ENCODE data around the gene EGFLAM.

The EGFLAM gene

GRCh38 chr5:38447786-38448185, 189.4 kb downstream of the EGFLAM start:
- no CpG with 5 or more reads among the region's 5 CpGs for WGBS, 2 donors (ENCODE audit: extremely low coverage in 2 of 2, insufficient read length in 2 of 2, insufficient replicate concordance in 1 of 2)
- no peaks in the 10 kb centered on the region for H3K4me1 ChIP-seq (ENCODE audit: control insufficient read depth in 2 of 2, insufficient read depth in 1 of 2, low read depth in 1 of 2, low read length in 2 of 2)
- no peak overlapping the region for H3K23ac ChIP-seq (ENCODE audit: low read depth, low read length, poor library complexity)
- H3K27ac ChIP-seq (replicated peaks; ENCODE audit: low read length), result no peak overlapping the region
- no peaks in the 10 kb centered on the region for H3K9me3 ChIP-seq (replicated peaks in 1 of 2; ENCODE audit: control insufficient read depth in 2 of 2, insufficient read depth in 1 of 2, low read depth in 1 of 2, low read length in 2 of 2)
- H4K91ac ChIP-seq (ENCODE audit: low read depth, low read length, poor library complexity), result no peak overlapping the region
- peak overlapping the region; percentile 34 for H2AFZ ChIP-seq (ENCODE audit: low read length)
- H4K8ac ChIP-seq (ENCODE audit: low read depth, low read length), result no peak overlapping the region
- no peak overlapping the region for H3K4me2 ChIP-seq (ENCODE audit: insufficient read depth, low read length, poor library complexity, severe bottlenecking)
- no peak overlapping the region for H3K14ac ChIP-seq (ENCODE audit: low read length)
- no peak overlapping the region for H3K4me3 ChIP-seq (ENCODE audit: low read length in 2 of 2)
- H2AK5ac ChIP-seq (ENCODE audit: low read depth, low read length), result no peak overlapping the region
- no peak overlapping the region for H2BK12ac ChIP-seq (ENCODE audit: low read length)
- H3K4ac ChIP-seq (ENCODE audit: low read length), result no peak overlapping the region
- no peak overlapping the region for H2BK15ac ChIP-seq (ENCODE audit: low read length)
- no peak overlapping the region for H3K18ac ChIP-seq (ENCODE audit: low read length)
- H3K9ac ChIP-seq (ENCODE audit: low read depth, low read length, poor library complexity), result no peak overlapping the region
- no peak overlapping the region for H2BK120ac ChIP-seq (ENCODE audit: low read depth, low read length)
- H2BK5ac ChIP-seq (ENCODE audit: low read length), result no peak overlapping the region
- H3K27me3 ChIP-seq (ENCODE audit: control insufficient read depth in 3 of 3, insufficient read depth in 3 of 3, low read depth in 1 of 3, low read length in 3 of 3), result no peaks in the 10 kb centered on the region
- no peaks in the 10 kb centered on the region for H3K79me1 ChIP-seq (ENCODE audit: low read depth, low read length)
- no peaks in the 10 kb centered on the region for H3K36me3 ChIP-seq (replicated peaks in 1 of 2; ENCODE audit: control insufficient read depth in 2 of 2, insufficient read depth in 2 of 2, low read length in 2 of 2)
- no peak for DNase-seq (ENCODE audit: low spot score)

GRCh38 chr5:38448568-38449350, 190.4 kb downstream of the EGFLAM start:
- no peak overlapping the region for H4K91ac ChIP-seq (ENCODE audit: low read depth, low read length, poor library complexity)
- no peak overlapping the region for H3K27ac ChIP-seq (replicated peaks; ENCODE audit: low read length)
- WGBS, 2 donors (ENCODE audit: extremely low coverage in 2 of 2, insufficient read length in 2 of 2, insufficient replicate concordance in 1 of 2), result no CpG with 5 or more reads among the region's 9 CpGs
- no peak overlapping the region for H2BK12ac ChIP-seq (ENCODE audit: low read length)
- H2BK120ac ChIP-seq (ENCODE audit: low read depth, low read length), result no peak overlapping the region
- H3K4me3 ChIP-seq (ENCODE audit: low read length in 2 of 2), result no peak overlapping the region
- no peak overlapping the region for H2BK5ac ChIP-seq (ENCODE audit: low read length)
- no peak overlapping the region for H2BK15ac ChIP-seq (ENCODE audit: low read length)
- no peaks in the 10 kb centered on the region for H3K79me1 ChIP-seq (ENCODE audit: low read depth, low read length)
- H3K4me2 ChIP-seq (ENCODE audit: insufficient read depth, low read length, poor library complexity, severe bottlenecking), result no peak overlapping the region
- H3K23ac ChIP-seq (ENCODE audit: low read depth, low read length, poor library complexity), result no peak overlapping the region
- DNase-seq (ENCODE audit: low spot score), result no peak
- no peak overlapping the region for H3K9ac ChIP-seq (ENCODE audit: low read depth, low read length, poor library complexity)
- no peaks in the 10 kb centered on the region for H3K27me3 ChIP-seq (ENCODE audit: control insufficient read depth in 3 of 3, insufficient read depth in 3 of 3, low read depth in 1 of 3, low read length in 3 of 3)
- no peaks in the 10 kb centered on the region for H3K4me1 ChIP-seq (ENCODE audit: control insufficient read depth in 2 of 2, insufficient read depth in 1 of 2, low read depth in 1 of 2, low read length in 2 of 2)
- no peak overlapping the region for H3K14ac ChIP-seq (ENCODE audit: low read length)
- no peak overlapping the region for H3K4ac ChIP-seq (ENCODE audit: low read length)
- H3K18ac ChIP-seq (ENCODE audit: low read length), result no peak overlapping the region
- no peak overlapping the region for H2AFZ ChIP-seq (ENCODE audit: low read length)
- H4K8ac ChIP-seq (ENCODE audit: low read depth, low read length), result no peak overlapping the region
- H3K36me3 ChIP-seq (replicated peaks in 1 of 2; ENCODE audit: control insufficient read depth in 2 of 2, insufficient read depth in 2 of 2, low read length in 2 of 2), result no peaks in the 10 kb centered on the region
- no peaks in the 10 kb centered on the region for H3K9me3 ChIP-seq (replicated peaks in 1 of 2; ENCODE audit: control insufficient read depth in 2 of 2, insufficient read depth in 1 of 2, low read depth in 1 of 2, low read length in 2 of 2)
- H2AK5ac ChIP-seq (ENCODE audit: low read depth, low read length), result no peak overlapping the region

- H2BK12ac ChIP-seq (ENCODE audit: low read length), result no peak overlapping the region
- no peak overlapping the region for H4K91ac ChIP-seq (ENCODE audit: low read depth, low read length, poor library complexity)
- no peaks in the 10 kb centered on the region for H3K36me3 ChIP-seq (replicated peaks in 1 of 2; ENCODE audit: control insufficient read depth in 2 of 2, insufficient read depth in 2 of 2, low read length in 2 of 2)
- H3K4ac ChIP-seq (ENCODE audit: low read length), result no peak overlapping the region
- no peak overlapping the region for H3K23ac ChIP-seq (ENCODE audit: low read depth, low read length, poor library complexity)
- DNase-seq (ENCODE audit: low spot score), result no peak
- H3K79me1 ChIP-seq (ENCODE audit: low read depth, low read length), result no peaks in the 10 kb centered on the region
- no peak overlapping the region for H2AK5ac ChIP-seq (ENCODE audit: low read depth, low read length)
- no peaks in the 10 kb centered on the region for H3K4me1 ChIP-seq (ENCODE audit: control insufficient read depth in 2 of 2, insufficient read depth in 1 of 2, low read depth in 1 of 2, low read length in 2 of 2)
- H2AFZ ChIP-seq (ENCODE audit: low read length), result no peak overlapping the region
- H3K4me3 ChIP-seq (ENCODE audit: low read length in 2 of 2), result no peak overlapping the region
- no peaks in the 10 kb centered on the region for H3K9me3 ChIP-seq (replicated peaks in 1 of 2; ENCODE audit: control insufficient read depth in 2 of 2, insufficient read depth in 1 of 2, low read depth in 1 of 2, low read length in 2 of 2)
- H2BK5ac ChIP-seq (ENCODE audit: low read length), result no peak overlapping the region
- no peak overlapping the region for H3K14ac ChIP-seq (ENCODE audit: low read length)
- no peak overlapping the region for H3K9ac ChIP-seq (ENCODE audit: low read depth, low read length, poor library complexity)
- no CpG with 5 or more reads among the region's 6 CpGs for WGBS, 2 donors (ENCODE audit: extremely low coverage in 2 of 2, insufficient read length in 2 of 2, insufficient replicate concordance in 1 of 2)
- H3K4me2 ChIP-seq (ENCODE audit: insufficient read depth, low read length, poor library complexity, severe bottlenecking), result no peak overlapping the region
- no peak overlapping the region for H3K27ac ChIP-seq (replicated peaks; ENCODE audit: low read length)
- no peaks in the 10 kb centered on the region for H3K27me3 ChIP-seq (ENCODE audit: control insufficient read depth in 3 of 3, insufficient read depth in 3 of 3, low read depth in 1 of 3, low read length in 3 of 3)
- no peak overlapping the region for H3K18ac ChIP-seq (ENCODE audit: low read length)
- H2BK120ac ChIP-seq (ENCODE audit: low read depth, low read length), result no peak overlapping the region
- no peak overlapping the region for H2BK15ac ChIP-seq (ENCODE audit: low read length)
- H4K8ac ChIP-seq (ENCODE audit: low read depth, low read length), result no peak overlapping the region
These were observed 192.3 kb downstream of the EGFLAM start for GRCh38 chr5:38450627-38451026.

GRCh38 chr5:38451074-38451725, 192.8 kb downstream of the EGFLAM start:
- H3K27me3 ChIP-seq (ENCODE audit: control insufficient read depth in 3 of 3, insufficient read depth in 3 of 3, low read depth in 1 of 3, low read length in 3 of 3), result no peaks in the 10 kb centered on the region
- no peak overlapping the region for H3K14ac ChIP-seq (ENCODE audit: low read length)
- no peaks in the 10 kb centered on the region for H3K79me1 ChIP-seq (ENCODE audit: low read depth, low read length)
- no peak overlapping the region for H3K27ac ChIP-seq (replicated peaks; ENCODE audit: low read length)
- WGBS, 2 donors (ENCODE audit: extremely low coverage in 2 of 2, insufficient read length in 2 of 2, insufficient replicate concordance in 1 of 2), result no CpG with 5 or more reads among the region's 9 CpGs
- no peak overlapping the region for H3K4me2 ChIP-seq (ENCODE audit: insufficient read depth, low read length, poor library complexity, severe bottlenecking)
- DNase-seq (ENCODE audit: low spot score), result no peak
- no peak overlapping the region for H3K23ac ChIP-seq (ENCODE audit: low read depth, low read length, poor library complexity)
- no peaks in the 10 kb centered on the region for H3K9me3 ChIP-seq (replicated peaks in 1 of 2; ENCODE audit: control insufficient read depth in 2 of 2, insufficient read depth in 1 of 2, low read depth in 1 of 2, low read length in 2 of 2)
- no peak overlapping the region for H2BK5ac ChIP-seq (ENCODE audit: low read length)
- no peak overlapping the region for H4K8ac ChIP-seq (ENCODE audit: low read depth, low read length)
- H2BK120ac ChIP-seq (ENCODE audit: low read depth, low read length), result no peak overlapping the region
- H2BK12ac ChIP-seq (ENCODE audit: low read length), result no peak overlapping the region
- H2BK15ac ChIP-seq (ENCODE audit: low read length), result no peak overlapping the region
- H3K4me3 ChIP-seq (ENCODE audit: low read length in 2 of 2), result no peak overlapping the region
- no peaks in the 10 kb centered on the region for H3K36me3 ChIP-seq (replicated peaks in 1 of 2; ENCODE audit: control insufficient read depth in 2 of 2, insufficient read depth in 2 of 2, low read length in 2 of 2)
- H3K9ac ChIP-seq (ENCODE audit: low read depth, low read length, poor library complexity), result no peak overlapping the region
- no peak overlapping the region for H2AK5ac ChIP-seq (ENCODE audit: low read depth, low read length)
- no peak overlapping the region for H3K4ac ChIP-seq (ENCODE audit: low read length)
- no peak overlapping the region for H4K91ac ChIP-seq (ENCODE audit: low read depth, low read length, poor library complexity)
- H3K18ac ChIP-seq (ENCODE audit: low read length), result no peak overlapping the region
- no peaks in the 10 kb centered on the region for H3K4me1 ChIP-seq (ENCODE audit: control insufficient read depth in 2 of 2, insufficient read depth in 1 of 2, low read depth in 1 of 2, low read length in 2 of 2)
- no peak overlapping the region for H2AFZ ChIP-seq (ENCODE audit: low read length)

Data from neuronal stem cell (in vitro differentiated cells).